HUDEP-2 (cell line): ENCODE measurements around the gene SLC1A3.
A peak's percentile ranks its signal among the peaks of the same experiment; 100 is the strongest.

ENCODE experiments used
- DNase-seq, 76 experiments: peaks; one replicate each; lab custom pipeline; 2025; ENCODE audit not compliant: unreplicated experiment in 76 of 76; lab: John Stamatoyannopoulos, UW

Gene SLC1A3

DNA sequence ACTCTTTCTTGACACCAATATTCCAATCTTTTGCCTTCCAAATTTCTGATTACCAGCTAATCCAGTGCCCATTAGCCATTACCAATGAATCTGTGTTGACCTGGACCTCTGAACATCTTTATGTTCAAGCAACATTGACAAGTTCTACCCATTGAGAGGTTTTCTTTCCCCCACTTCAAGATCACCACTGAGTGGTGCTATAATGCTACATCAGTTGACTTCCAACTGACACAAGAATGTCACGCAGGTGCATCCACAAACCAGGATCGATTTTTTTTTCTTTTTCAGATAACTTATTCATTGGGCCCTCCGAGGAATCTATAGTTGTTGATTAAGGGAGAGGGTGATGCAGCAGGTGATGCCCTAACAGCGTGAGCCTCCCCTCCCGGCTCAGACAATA is 102.6 kb downstream of the SLC1A3 start:
- DNase-seq: no peak

DNA sequence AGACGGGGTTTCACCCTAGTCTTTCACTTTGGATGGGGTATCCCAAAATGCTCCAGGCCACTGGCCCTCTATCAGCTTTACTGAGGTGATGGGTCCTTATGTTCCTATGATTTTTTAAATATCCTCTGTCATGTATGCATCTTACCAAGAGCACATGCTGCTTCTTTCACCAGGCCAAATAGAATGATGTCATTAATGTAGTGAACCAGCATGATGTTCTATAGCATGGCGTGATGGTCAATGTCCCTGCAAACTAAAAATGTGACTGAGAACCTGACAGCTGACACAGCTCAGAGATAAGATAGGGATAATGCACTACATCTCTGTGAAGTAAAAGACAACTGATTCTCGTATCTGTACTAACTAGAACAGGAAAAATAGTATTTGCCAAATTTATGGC is 103.6 kb downstream of the SLC1A3 start:
- no peak for DNase-seq

DNA sequence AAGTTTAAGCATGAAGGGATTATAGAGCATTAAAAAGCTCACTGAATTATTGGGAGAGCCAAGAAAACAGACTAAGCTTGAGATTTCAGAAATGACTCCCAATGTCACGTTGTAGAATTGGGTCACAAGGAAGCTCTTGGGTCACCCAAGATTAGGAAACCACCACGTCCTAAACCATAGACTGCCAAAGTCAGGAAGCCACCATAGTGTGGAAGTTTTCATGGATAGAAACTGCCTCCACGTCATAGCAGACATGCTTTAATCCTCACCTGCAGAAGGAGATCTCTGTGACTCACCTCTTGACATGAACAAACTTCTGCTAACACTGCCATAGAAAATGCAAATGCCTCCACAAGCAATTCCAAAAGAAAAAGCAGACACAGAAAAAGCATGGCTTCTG is 106.3 kb downstream of the SLC1A3 start:
- no peak for DNase-seq

DNA sequence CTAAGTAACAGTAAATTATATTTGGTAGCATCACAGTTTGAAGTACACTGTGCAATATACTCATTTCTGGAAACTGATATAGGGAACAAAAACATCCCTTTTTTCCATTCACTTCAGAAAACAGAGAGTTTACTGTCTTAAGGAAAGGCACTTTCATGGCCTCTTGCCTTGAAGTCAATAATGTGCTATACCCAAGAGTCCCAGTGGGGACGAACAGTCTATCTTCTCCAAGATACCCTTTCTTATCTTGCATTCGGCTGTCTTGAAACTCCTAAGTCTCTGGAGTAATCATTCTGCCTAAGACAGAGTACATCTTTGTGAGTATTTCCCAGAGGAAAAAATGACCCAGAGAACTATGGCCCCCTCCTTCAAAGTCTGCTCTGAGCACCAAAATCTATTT is 107.1 kb downstream of the SLC1A3 start:
- DNase-seq: no peak

DNA sequence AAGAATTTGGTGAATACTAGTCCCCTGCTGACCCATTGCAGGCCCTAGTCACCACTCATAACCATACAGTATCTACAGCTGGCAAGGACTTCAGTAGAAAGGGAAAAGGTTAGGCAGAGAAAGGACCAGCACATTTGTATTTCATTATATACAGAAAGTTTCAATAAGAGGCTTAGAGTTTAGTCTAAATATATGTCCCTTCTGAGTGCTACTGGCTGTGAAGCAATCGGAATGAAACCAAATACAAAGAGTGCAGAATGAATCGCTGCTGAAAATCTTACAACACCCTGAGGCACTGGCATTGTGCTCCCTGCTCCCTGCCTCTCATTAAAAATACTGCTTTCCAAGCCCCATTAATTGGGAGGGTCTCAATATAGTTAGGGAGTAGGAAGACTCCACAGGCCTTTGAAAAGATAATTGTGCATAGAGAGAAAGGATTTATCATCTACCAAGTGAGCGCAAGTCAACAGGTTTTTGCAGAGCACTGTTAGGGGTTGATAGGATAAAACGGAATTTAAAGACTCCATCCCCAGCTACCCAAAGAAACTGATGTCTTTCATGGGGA is 110.8 kb downstream of the SLC1A3 start:
- DNase-seq: no peak

DNA sequence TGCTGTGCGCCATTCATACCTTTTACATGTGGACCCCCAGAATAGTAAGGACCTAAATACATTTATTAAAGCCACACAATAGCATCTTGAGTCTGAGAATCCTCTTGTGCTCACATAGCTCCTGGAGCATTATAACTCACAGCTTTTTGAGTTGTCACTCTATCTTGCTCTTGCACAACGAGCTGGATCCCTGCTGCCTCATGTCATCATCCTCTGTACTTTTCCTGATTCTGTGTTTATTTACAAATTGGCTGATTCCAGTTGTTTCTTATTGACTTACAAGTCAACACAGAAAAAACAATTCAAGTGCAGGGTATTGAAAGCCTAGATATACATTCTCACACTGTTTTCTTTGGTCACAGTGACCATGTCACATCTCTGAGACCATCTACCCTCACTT is 112.9 kb downstream of the SLC1A3 start:
- no peak for DNase-seq

DNA sequence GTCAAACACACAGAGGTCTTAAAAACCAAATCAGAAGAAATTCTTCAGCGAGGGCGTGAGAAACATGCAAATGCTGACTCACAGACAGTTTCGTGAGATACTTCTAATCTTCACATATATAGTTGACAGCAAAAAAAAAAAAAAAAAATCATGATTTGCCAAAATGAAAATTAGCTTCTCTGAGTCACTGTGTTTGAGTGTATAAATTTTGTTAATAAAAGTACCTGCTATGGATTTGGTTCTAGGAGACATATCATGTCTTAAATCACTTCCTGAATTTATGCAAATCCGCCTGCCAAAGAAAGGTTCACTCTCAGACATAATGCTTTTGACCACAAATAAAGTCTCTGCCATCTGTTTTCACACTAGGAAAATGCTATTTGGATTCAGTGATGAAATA is 114.3 kb downstream of the SLC1A3 start:
- DNase-seq: no peak

DNA sequence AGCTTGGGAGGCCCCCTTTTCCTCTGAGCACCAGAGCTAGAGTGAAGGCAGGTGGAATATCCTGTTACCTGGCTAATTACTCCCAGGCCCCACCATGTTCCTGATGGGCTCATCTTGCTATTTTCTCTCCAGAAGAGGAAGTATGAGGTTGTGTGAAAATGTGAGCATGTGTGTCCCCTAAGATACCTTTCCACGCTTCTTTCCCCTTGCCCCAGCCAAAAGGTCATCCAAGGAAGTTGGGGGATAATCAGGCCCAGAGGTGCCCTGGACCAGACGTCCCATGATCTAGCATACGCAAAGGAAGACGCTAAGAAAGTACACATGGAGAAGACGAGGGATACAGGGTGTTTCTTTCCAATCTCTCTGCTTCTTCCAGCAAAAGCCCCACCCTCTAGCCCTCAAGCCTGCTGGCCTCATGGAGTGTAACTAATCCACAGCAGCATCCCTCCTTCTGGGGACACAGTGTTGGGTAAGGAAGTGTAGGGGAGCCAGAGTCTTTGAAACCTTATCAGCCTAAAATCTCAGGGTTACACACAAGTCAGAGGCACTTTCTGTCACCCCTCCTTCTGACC is 115.3 kb downstream of the SLC1A3 start:
- no peak for DNase-seq

DNA sequence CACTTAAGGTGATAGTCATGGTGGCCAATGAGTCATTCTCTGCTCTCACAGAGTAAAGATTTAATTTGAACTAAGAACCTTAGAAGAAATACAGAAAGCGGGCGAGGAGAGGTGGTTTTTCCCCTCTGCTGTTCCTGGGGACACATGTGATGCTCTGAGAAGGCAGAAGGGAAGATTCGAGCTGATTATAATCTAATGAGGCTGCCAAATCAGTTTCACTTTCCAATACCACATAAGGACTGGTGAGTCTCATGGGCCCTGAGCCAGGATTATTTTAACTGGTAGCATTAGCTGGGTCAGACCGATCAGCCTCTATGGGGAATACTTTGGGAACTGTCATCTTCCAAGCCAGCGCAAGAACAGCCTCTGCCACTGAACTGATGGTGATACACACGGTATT is 116.5 kb downstream of the SLC1A3 start:
- DNase-seq: peak in 1 of 76 experiments; percentile 15

DNA sequence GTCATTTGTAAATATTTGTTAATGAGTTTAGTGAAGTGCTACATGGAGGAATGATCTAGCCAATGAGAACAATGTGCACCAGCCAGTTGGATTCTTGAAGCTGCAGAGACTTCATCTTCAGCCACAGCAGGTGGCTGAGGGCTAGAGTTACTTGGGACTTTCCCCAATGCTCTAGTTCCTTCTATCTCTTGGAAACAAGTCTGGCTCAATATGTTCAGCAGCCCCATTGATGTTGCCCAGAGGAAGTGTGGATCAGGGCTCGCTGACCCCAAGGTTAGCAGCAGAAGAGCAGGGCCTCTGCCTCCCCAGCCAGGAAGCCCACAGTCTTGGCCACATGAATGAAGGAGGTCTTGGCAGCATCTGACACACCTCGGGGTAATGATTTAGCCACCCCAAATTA is 117.5 kb downstream of the SLC1A3 start:
- no peak for DNase-seq

DNA sequence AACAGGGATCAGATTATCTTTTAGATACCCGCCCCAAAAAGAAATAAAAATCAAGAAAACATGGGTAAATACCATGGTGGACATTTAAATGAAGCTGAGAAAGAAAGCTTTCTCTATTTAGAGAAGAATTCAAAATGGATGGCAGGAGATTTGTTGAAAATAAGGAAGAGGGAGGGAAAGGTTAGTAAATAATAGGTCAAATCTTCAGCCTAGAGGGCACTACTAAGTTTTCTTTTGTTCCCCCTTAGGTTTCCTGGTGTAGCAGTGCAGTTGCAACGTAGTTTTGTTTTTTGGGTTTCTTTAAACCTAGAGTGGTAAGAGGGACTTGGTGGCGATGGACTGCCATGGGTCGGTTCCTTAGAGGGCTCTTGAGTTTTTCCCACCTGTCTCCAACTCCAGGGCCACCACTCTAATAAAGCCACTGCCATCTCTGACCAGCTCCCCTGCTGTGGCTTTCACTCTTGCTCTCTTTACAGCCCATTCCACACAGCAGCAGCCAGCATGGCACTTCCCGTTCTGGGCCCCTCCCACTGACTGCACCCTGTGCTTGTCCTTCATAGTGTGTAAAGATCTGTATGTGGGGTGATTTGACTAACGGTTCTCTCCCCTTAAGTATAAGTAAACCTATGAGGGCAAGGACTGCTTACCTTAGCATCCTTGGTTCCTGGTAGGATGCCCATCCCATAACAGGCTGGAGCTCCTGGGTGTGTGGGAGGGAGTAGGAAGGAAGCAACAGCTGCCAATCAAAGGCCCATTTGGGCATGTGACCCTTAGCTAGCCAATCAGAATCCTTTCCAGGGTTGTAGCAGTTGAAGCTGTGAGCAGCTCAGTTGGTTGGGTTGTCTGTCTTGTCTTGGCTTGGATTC is 118.3 kb downstream of the SLC1A3 start:
- DNase-seq: peak in 14 of 76 experiments; percentile 4 to 48 (median 16)

DNA sequence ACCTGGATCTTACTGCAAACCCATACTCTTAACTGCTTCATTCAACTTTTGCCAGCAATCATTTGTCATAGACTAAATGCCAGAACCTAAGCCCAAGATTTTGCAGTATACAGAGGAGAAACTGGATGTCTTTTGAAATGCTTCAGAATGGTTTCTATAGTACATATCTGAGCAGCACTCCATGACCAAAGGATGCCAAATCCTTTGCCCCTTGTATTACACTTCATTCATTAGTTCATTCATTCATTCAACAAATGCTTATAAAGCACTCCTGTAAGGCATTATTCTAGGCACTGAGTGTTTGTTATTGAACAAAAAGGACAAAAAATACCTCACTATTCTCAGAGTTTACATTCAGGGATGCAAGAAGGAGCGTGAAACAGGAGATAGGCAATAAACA is 119.9 kb downstream of the SLC1A3 start:
- no peak for DNase-seq

DNA sequence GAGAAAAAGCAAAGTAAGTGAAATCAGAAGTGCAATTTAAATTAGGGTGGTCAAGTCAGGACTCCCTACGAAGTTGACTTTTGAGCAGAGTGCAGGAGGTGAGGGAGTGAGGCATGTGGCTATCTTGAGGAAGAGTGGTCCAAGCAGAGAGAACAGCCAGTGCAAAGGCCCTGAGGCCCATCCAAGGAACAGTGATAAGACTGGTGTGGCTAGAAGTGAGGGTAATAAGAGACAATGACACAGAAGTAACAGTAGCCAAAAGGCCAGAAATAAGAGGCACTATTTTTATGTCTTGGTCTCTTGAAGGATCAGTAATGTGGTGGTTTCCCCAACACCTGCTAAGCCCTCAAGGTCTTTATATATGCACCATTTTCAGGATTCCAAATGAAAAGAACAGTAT is 120.4 kb downstream of the SLC1A3 start:
- no peak for DNase-seq

DNA sequence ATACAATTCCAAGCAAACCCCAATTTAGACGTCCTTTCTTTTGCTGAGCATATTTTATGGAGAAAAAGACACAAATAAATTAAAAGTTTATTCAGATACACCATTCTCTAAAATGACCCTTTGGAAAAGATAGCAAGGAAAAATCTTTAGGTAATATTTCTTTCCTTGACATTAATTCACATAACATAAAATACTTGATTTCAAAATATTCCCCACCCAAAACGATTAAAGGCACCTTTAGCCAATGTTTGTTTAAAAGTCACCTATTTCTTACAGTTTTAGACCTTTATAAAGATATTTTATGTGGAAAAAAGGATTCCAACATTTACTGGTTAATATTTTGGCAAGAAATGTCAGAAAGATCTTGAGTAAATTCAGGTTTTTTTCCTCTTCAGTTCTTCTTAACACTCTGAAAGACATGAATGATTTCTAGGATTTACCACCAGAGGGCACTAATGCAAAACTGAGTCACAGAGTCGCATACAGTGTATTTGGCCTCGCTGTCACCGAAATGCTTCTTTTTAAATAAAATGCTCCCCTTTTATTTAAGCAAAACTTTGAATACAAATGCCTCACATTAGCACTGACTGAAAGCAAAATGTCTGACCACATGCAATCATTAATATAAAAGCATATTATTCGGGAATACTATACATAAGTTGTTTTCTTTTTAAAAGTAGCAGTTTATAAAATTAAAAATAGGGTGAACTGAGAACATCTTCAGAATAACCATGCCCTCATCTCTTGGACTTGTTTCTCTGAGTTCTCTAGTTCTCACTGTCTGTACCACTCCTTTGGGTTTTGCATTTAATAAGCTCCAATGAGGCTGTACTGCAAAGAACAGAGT is 122.5 kb downstream of the SLC1A3 start:
- DNase-seq: peak in 35 of 76 experiments; percentile 1 to 68 (median 49)

DNA sequence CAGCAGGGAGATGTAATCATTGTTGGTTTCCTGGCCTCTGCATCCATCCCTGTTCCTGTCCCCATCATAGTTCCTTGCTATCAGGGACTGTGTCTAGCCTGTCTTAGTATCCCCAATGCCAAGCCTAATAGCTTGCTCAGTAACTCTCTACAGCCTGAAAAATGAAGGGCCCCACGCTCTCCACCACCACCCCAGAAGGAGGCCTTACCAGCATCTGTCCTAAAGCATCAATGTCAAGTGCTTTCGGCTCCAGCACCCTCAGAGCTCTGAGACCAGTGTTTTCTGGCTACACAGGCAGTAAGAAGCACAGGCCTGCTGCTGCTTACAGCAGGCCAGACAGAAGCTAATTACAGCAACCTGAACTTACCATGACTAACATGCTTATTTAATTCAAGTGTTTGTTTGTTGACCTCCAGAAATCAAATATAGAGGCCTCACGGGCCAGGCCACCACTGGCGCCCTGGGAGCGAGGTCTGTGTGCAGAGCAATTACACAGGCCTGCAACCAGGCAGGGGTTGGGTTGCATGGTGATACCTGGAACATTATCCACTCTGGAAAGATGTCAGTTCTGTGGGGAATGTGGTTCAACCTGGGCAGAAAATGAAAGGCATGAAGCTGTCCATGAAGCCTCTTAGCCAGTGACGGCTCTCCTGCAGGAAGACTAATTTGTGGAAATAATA is 124.3 kb downstream of the SLC1A3 start:
- DNase-seq: no peak

DNA sequence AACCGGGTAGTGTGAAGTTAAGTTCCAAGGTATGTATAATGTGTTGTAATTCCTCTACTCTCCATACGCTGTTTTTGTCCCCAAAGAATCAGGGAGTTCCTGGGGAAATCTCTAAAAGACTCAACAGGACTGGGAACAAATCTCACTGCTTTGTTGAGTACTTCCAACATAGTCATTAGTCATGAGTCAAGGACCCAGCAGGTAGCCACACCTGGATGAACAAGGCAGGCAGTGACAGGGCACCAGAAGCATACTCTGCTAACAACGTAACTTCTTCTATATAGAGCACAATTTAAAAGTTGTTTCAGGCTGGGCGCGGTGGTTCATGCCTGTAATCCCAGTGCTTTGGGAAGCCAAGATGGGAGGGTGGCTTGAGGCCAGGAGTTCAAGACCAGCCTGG is 126.8 kb downstream of the SLC1A3 start:
- no peak for DNase-seq

DNA sequence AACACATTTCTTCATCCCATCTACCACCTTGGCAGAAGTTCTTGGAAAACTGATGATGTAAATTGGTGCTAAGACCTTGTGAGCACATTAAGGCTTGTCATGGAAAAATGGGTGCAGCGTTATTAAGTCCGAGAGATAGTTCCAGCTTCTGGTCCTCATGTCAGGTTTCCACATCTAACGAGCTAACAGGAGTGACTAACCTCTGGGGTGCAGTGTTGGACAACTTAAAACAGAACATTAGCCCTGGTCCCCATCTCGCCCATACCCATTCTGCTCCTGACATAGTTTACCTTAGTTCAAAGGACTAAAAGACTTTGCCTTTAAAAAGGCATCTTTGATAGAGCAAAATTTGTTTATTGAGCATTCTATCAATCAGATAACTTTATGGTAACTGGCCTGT is 128.0 kb downstream of the SLC1A3 start:
- DNase-seq: peak in 34 of 76 experiments; percentile 3 to 53 (median 24)

DNA sequence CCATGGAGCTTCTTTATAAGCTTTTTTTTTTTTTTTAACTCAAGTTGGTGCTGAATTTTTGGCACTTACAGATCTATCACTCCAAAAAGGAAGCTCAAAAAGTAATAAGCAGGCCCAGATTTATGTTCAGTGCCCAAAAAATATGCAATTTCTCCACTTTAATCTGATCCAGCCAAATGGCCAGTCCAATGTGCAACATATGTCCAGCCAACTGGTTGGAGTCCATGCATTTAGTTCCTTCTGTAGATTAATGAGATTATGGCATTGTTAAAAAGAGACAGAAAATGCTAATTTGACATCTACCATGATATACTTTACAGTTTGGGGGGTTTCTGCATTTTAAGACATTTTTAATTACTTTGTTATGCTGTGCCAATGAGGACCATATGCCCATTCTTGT is 129.5 kb downstream of the SLC1A3 start:
- no peak for DNase-seq
